ENCODE results near the gene HDAC1. TPM values are rescaled to one million over a fixed set of nuclear protein-coding genes. Genes with fewer than 3 reads are reported as not detected.

The HDAC1 gene
- total and polyA plus RNA-seq, 2 of the 13 experiments (the other 11 are each of a cell fraction or from before 2014, with no cell fraction given): 93.5 to 189 TPM

GRCh38 chr1:32273391-32274208 lies 18.3 kb upstream of the HDAC1 start:
- Histone ChIP-seq H4K20me1 (ENCODE audit: insufficient read depth, low read length) (no peaks in the 10 kb centered on the region), H3K79me2 (ENCODE audit: insufficient read depth, low read length) (no peaks in the 10 kb centered on the region), H3K4me3 (replicated peaks in 1 of 3; ENCODE audit: insufficient read depth in 1 of 3, low read depth in 2 of 3, low read length in 3 of 3) (peak overlapping the region in 1 of 3 experiments; percentile 37; a peak in 2 of 6 replicates), H3K36me3 (replicated peaks in 1 of 2; ENCODE audit: control insufficient read depth in 1 of 2, insufficient read depth in 2 of 2, low read length in 2 of 2) (no peaks in the 10 kb centered on the region), H3K9me3 (ENCODE audit: low read length) (no peaks in the 10 kb centered on the region), H3K4me2 (ENCODE audit: low read depth, low read length) (peak overlapping the region; percentile 57), H2AFZ (ENCODE audit: low read length) (no peak overlapping the region), H3K27me3 (ENCODE audit: control insufficient read depth in 1 of 2, insufficient read depth in 2 of 2, low read length in 2 of 2) (peaks cover 0 to 10% of the 10 kb centered on the region in 2 experiments; a peak in 1 of 5 replicates), H3K9ac (ENCODE audit: insufficient read depth, low read depth, low read length) (peak overlapping the region; percentile 13; the same call in 1 of the 2 replicates), H3K4me1 (ENCODE audit: insufficient read depth, low read length) (peaks cover 21% of the 10 kb centered on the region), H3K27ac (ENCODE audit: extremely low read length, insufficient read depth, low read length) (no peak overlapping the region)
- intact Hi-C loops (cut with micrococcal nuclease; ENCODE audit: unreplicated experiment) (no loop called here), in situ Hi-C loops (cut with HindIII; ENCODE audit: extremely low pct_ligation_motif_present, low pct_unique_long_range_greater_than_20kb) (no loop called here)
- POLR2A ChIA-PET: interaction anchor here (0.9 to 1.2 kb wide), 3 partner anchors 18 to 62 kb away, joined by 3 to 4 read pairs (median 4); partner anchors contain the start of genes HDAC1 and MARCKSL1
- CTCF ChIA-PET (ENCODE audit: low intra/inter-chr PET ratio, low total read pairs): no interaction called here
- FAIRE-seq: no peak
- WGBS (ENCODE audit: low lambda C conversion rate): 20% methylated on average over 7 of the region's 10 CpGs
- peak; percentile 63 for DNase-seq (ENCODE audit: low spot score)
- peak; percentile 36; the same call in 1 of the 2 replicates for TF ChIP-seq ETV5 (CRISPR knock-in tag; IDR thresholded peaks at IDR 0.05; ENCODE audit: borderline replicate concordance)
- TF ChIP-seq ZFAT (CRISPR knock-in tag; conservative IDR thresholded peaks at IDR 0.05): no peak
- TF ChIP-seq ZNF263 (CRISPR knock-in tag; IDR thresholded peaks at IDR 0.05): peak; percentile 77
- TF ChIP-seq ATF1 (CRISPR knock-in tag; IDR thresholded peaks at IDR 0.05): no peak
- TF ChIP-seq ZNF639 (CRISPR knock-in tag; conservative IDR thresholded peaks at IDR 0.05): no peak
- 0 out of 2 replicates have a peak, but pooled peaks have one; percentile 27 for TF ChIP-seq FOSL2 (CRISPR knock-in tag; IDR thresholded peaks at IDR 0.05)
- TF ChIP-seq KAT8 (CRISPR knock-in tag; IDR thresholded peaks at IDR 0.05): 0 out of 2 replicates have a peak, but pooled peaks have one; percentile 27
- TF ChIP-seq ZNF3 (CRISPR knock-in tag; IDR thresholded peaks at IDR 0.05): no peak
- ATAC-seq: peak; percentile 75
- no TSS peak for BruUV-seq (replicated peaks)

All from HepG2 (cell line).